HFFc6 (cell line): ENCODE measurements around the gene SH3RF3. TPM values are rescaled to one million over a fixed set of nuclear protein-coding genes. Genes with fewer than 3 reads are reported as not detected.

Source experiments
- DNase-seq: peaks from one replicate; pipeline ENCODE4 v3.0.0-alpha.2; 2018
- H3K27ac Mint-ChIP-seq: 2 replicates; pipeline ENCODE4 v1.8.0; 2020; ENCODE audit warnings: mild to moderate bottlenecking, mixed read lengths
- H3K27me3 Mint-ChIP-seq: 2 replicates; pipeline ENCODE4 v1.8.0; 2021; ENCODE audit warnings: mild to moderate bottlenecking, moderate library complexity, mixed read lengths; ENCODE audit not compliant: insufficient read depth
- H3K36me3 Mint-ChIP-seq: 2 replicates; pipeline ENCODE4 v1.8.0; 2021; ENCODE audit warnings: low read depth, mixed read lengths
- H3K4me1 Mint-ChIP-seq: 2 replicates; pipeline ENCODE4 v1.8.0; 2020; ENCODE audit warnings: low read depth, mixed read lengths
- H3K4me3 Mint-ChIP-seq: 2 replicates; pipeline ENCODE4 v1.8.0; 2020; ENCODE audit warnings: mild to moderate bottlenecking, moderate library complexity, mixed read lengths
- H3K9me3 Mint-ChIP-seq: 2 replicates; pipeline ENCODE4 v1.8.0; 2020; ENCODE audit warnings: mild to moderate bottlenecking, mixed read lengths
- CTCF ChIP-seq: fragments of 200-600 bp; sonication (generic); IDR thresholded peaks from 2 replicates; pipeline ENCODE4 v1.5.0; 2021; ENCODE audit warnings: antibody characterized with exemption, mild to moderate bottlenecking
- total RNA-seq, 6 experiments: library from RNA; stranded (reverse); fragmentation: NEBNext Ultra II Directional; extraction: Animal tissue kit (Norgen Biotek cat#: 25700); gene quantifications; 2 replicates in 1 of 6; 3 replicates in 5 of 6; pipeline ENCODE4 v1.2.3, GENCODE V29; 2021

The SH3RF3 gene
- total RNA-seq, 6 experiments from 2014 or later: 2.4 to 4.4 (median 3.7) TPM

GRCh38 chr2:109530712-109531111 is 401.7 kb downstream of the SH3RF3 start:
- TF ChIP-seq CTCF: no peak
- H3K27ac Mint-ChIP-seq: no peak overlapping the region
- H3K4me1 Mint-ChIP-seq: peaks cover 4% of the 10 kb centered on the region; the same call in 1 of the 2 replicates
- H3K9me3 Mint-ChIP-seq: no peaks in the 10 kb centered on the region
- peaks cover 40% of the 10 kb centered on the region for H3K27me3 Mint-ChIP-seq
- H3K36me3 Mint-ChIP-seq: no peaks in the 10 kb centered on the region
- no peak for DNase-seq
- H3K4me3 Mint-ChIP-seq: no peak overlapping the region

GRCh38 chr2:109531221-109531620 is 402.2 kb downstream of the SH3RF3 start:
- Mint-ChIP-seq H3K9me3 (no peaks in the 10 kb centered on the region), H3K36me3 (no peaks in the 10 kb centered on the region), H3K4me3 (no peak overlapping the region), H3K27ac (no peak overlapping the region), H3K4me1 (peaks cover 4% of the 10 kb centered on the region; the same call in 1 of the 2 replicates), H3K27me3 (peaks cover 40% of the 10 kb centered on the region)
- DNase-seq: no peak
- no peak for TF ChIP-seq CTCF

GRCh38 chr2:109531896-109532727 is 403.1 kb downstream of the SH3RF3 start:
- no peak for DNase-seq
- no peaks in the 10 kb centered on the region for H3K9me3 Mint-ChIP-seq
- TF ChIP-seq CTCF: no peak
- H3K36me3 Mint-ChIP-seq: no peaks in the 10 kb centered on the region
- no peak overlapping the region for H3K27ac Mint-ChIP-seq
- peaks cover 40% of the 10 kb centered on the region for H3K27me3 Mint-ChIP-seq
- peaks cover 4% of the 10 kb centered on the region; the same call in 1 of the 2 replicates for H3K4me1 Mint-ChIP-seq
- no peak overlapping the region for H3K4me3 Mint-ChIP-seq

DNA sequence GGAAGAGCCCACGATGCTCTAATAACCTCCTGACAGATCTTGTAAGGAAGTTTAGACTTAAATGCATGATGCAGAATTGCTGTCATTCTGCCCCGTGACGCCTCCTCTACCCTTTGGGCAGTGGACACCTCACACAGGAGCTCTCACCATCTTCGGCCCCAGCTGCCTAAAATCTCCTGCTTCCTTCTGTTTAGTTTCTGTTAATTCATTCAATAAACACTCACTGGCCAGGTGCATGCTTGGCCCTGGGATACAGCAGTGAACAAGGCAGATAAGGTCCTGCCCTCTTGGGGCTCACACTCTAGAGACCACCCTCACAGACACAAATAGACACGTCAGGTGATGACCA is 403.7 kb downstream of the SH3RF3 start:
- Mint-ChIP-seq H3K27me3 (peaks cover 40% of the 10 kb centered on the region), H3K27ac (no peak overlapping the region), H3K4me1 (peaks cover 4% of the 10 kb centered on the region; the same call in 1 of the 2 replicates), H3K9me3 (no peaks in the 10 kb centered on the region), H3K36me3 (no peaks in the 10 kb centered on the region), H3K4me3 (no peak overlapping the region)
- DNase-seq: no peak
- no peak for TF ChIP-seq CTCF

DNA sequence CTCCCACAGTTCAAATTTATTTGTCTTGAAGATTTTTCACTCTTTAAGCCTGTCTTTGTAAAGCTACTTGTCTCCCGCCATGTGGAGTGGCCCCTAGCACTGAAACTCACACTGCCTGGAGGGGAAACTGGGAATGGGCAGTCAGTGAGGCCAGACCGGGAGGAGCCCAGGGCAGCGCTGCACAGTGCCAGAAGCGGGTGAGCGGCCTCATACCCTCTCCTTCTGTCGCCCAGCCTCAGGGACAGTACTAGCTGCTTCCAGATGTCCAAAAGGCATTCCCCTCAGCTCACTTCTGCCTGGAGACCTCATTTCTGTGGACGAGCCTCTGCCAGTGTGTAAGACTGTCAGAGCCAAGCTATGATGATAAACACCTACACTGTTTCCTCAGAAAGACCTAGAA is 404.8 kb downstream of the SH3RF3 start:
- Mint-ChIP-seq H3K27me3 (peaks cover 32% of the 10 kb centered on the region), H3K4me3 (no peak overlapping the region), H3K4me1 (peaks cover 4% of the 10 kb centered on the region; the same call in 1 of the 2 replicates), H3K36me3 (no peaks in the 10 kb centered on the region), H3K27ac (no peak overlapping the region), H3K9me3 (no peaks in the 10 kb centered on the region)
- no peak for DNase-seq
- TF ChIP-seq CTCF: no peak
